Measurements from ENCODE around the gene ARHGAP36. TPM values are rescaled to one million over a fixed set of nuclear protein-coding genes. Genes with fewer than 3 reads are reported as not detected.

Gene ARHGAP36
- total RNA-seq, 2 experiments from 2014 or later, result not detected

GRCh38 chrX:131046596-131046995 lies 11.6 kb upstream of the ARHGAP36 start:
- CTCF ChIA-PET (ENCODE audit: unreplicated experiment), result no interaction called here
- H3K27ac ChIP-seq (ENCODE audit: low read depth, low read length, poor library complexity, severe bottlenecking), result no peak overlapping the region
- TF ChIP-seq CTCF (conservative IDR thresholded peaks at IDR 0.05; ENCODE audit: low read length), result no peak
- no peak for TF ChIP-seq EZH2phosphoT487 (IDR thresholded peaks at IDR 0.05; ENCODE audit: borderline replicate concordance, low read depth, low read length)
- H3K4me1 ChIP-seq (ENCODE audit: insufficient read depth, low read length, poor library complexity, severe bottlenecking), result no peaks in the 10 kb centered on the region
- H3K79me2 ChIP-seq (ENCODE audit: insufficient read depth, low read depth, low read length), result no peaks in the 10 kb centered on the region
- H3K36me3 ChIP-seq (ENCODE audit: insufficient read depth, low read length), result no peaks in the 10 kb centered on the region
- no peaks in the 10 kb centered on the region for H3K9me3 ChIP-seq (ENCODE audit: low read length)
- no peak for DNase-seq (ENCODE audit: low spot score)
- no peak overlapping the region for H3K4me3 ChIP-seq (ENCODE audit: low read depth, low read length, poor library complexity, severe bottlenecking)
- no peaks in the 10 kb centered on the region for H4K20me1 ChIP-seq (ENCODE audit: insufficient read depth, low read length)
- no TSS peak for BruUV-seq (replicated peaks)
- no peak overlapping the region for H2AFZ ChIP-seq (ENCODE audit: low read length)
- H3K4me2 ChIP-seq (ENCODE audit: low read length), result no peak overlapping the region
- intact Hi-C loops (cut with micrococcal nuclease; ENCODE audit: unreplicated experiment), result no loop called here
- H3K9me2 ChIP-seq (ENCODE audit: insufficient read depth, low read length), result no peaks in the 10 kb centered on the region
- POLR2A ChIA-PET, result no interaction called here

GRCh38 chrX:131047180-131047579 lies 11.0 kb upstream of the ARHGAP36 start:
- DNase-seq (ENCODE audit: low spot score), result no peak
- BruUV-seq (replicated peaks), result no TSS peak
- intact Hi-C loops (cut with micrococcal nuclease; ENCODE audit: unreplicated experiment), result no loop called here
- Histone ChIP-seq H3K9me3 (ENCODE audit: low read length) (no peaks in the 10 kb centered on the region), H3K36me3 (ENCODE audit: insufficient read depth, low read length) (no peaks in the 10 kb centered on the region), H3K4me2 (ENCODE audit: low read length) (no peak overlapping the region), H3K4me3 (ENCODE audit: low read depth, low read length, poor library complexity, severe bottlenecking) (no peak overlapping the region), H3K27ac (ENCODE audit: low read depth, low read length, poor library complexity, severe bottlenecking) (no peak overlapping the region), H2AFZ (ENCODE audit: low read length) (no peak overlapping the region), H3K9me2 (ENCODE audit: insufficient read depth, low read length) (no peaks in the 10 kb centered on the region), H3K79me2 (ENCODE audit: insufficient read depth, low read depth, low read length) (no peaks in the 10 kb centered on the region), H3K4me1 (ENCODE audit: insufficient read depth, low read length, poor library complexity, severe bottlenecking) (no peaks in the 10 kb centered on the region), H4K20me1 (ENCODE audit: insufficient read depth, low read length) (no peaks in the 10 kb centered on the region)
- POLR2A ChIA-PET, result no interaction called here
- CTCF ChIA-PET (ENCODE audit: unreplicated experiment), result no interaction called here
- no peak for TF ChIP-seq CTCF (conservative IDR thresholded peaks at IDR 0.05; ENCODE audit: low read length)
- no peak for TF ChIP-seq EZH2phosphoT487 (IDR thresholded peaks at IDR 0.05; ENCODE audit: borderline replicate concordance, low read depth, low read length)

GRCh38 chrX:131053076-131053475 lies 5.1 kb upstream of the ARHGAP36 start:
- H3K4me1 ChIP-seq (ENCODE audit: insufficient read depth, low read length, poor library complexity, severe bottlenecking), result no peaks in the 10 kb centered on the region
- no peak overlapping the region for H3K27ac ChIP-seq (ENCODE audit: low read depth, low read length, poor library complexity, severe bottlenecking)
- POLR2A ChIA-PET, result no interaction called here
- DNase-seq (ENCODE audit: low spot score), result no peak
- H3K4me3 ChIP-seq (ENCODE audit: low read depth, low read length, poor library complexity, severe bottlenecking), result no peak overlapping the region
- no peak overlapping the region for H2AFZ ChIP-seq (ENCODE audit: low read length)
- no peaks in the 10 kb centered on the region for H3K9me2 ChIP-seq (ENCODE audit: insufficient read depth, low read length)
- H3K9me3 ChIP-seq (ENCODE audit: low read length), result no peaks in the 10 kb centered on the region
- H3K4me2 ChIP-seq (ENCODE audit: low read length), result no peak overlapping the region
- CTCF ChIA-PET (ENCODE audit: unreplicated experiment), result no interaction called here
- no TSS peak for BruUV-seq (replicated peaks)
- no peaks in the 10 kb centered on the region for H4K20me1 ChIP-seq (ENCODE audit: insufficient read depth, low read length)
- no peak for TF ChIP-seq CTCF (conservative IDR thresholded peaks at IDR 0.05; ENCODE audit: low read length)
- no peak for TF ChIP-seq EZH2phosphoT487 (IDR thresholded peaks at IDR 0.05; ENCODE audit: borderline replicate concordance, low read depth, low read length)
- no peaks in the 10 kb centered on the region for H3K79me2 ChIP-seq (ENCODE audit: insufficient read depth, low read depth, low read length)
- H3K36me3 ChIP-seq (ENCODE audit: insufficient read depth, low read length), result no peaks in the 10 kb centered on the region
- intact Hi-C loops (cut with micrococcal nuclease; ENCODE audit: unreplicated experiment), result no loop called here

Measured in OCI-LY7 (cell line).